ENCODE measurements around the gene PIGW. TPM values are rescaled to one million over a fixed set of nuclear protein-coding genes. Genes with fewer than 3 reads are reported as not detected.

Gene PIGW
- total and polyA plus RNA-seq, 2 of the 8 experiments (the other 6 are each of a cell fraction or from before 2014, with no cell fraction given), result 12.1 to 28.9 TPM

GRCh38 chr17:36575028-36575427 lies 40.2 kb downstream of the PIGW start (continued):
- no peak for TF ChIP-seq SIN3A (conservative IDR thresholded peaks at IDR 0.05 in 1 of 2, IDR thresholded peaks at IDR 0.05 in 1 of 2; ENCODE audit: low read depth in 1 of 2, low read length in 2 of 2)
- TF ChIP-seq POLR2A (IDR thresholded peaks at IDR 0.05; ENCODE audit: control extremely low read depth in 1 of 2, low read depth in 2 of 2, low read length in 2 of 2), result no peak
- TF ChIP-seq BRCA1 (IDR thresholded peaks at IDR 0.05; ENCODE audit: low read depth, low read length), result no peak
- TF ChIP-seq CBX8 (IDR thresholded peaks at IDR 0.05; ENCODE audit: borderline replicate concordance, low read depth, low read length), result no peak
- no peak for TF ChIP-seq RBBP5 (IDR thresholded peaks at IDR 0.05; ENCODE audit: borderline replicate concordance, low read depth, low read length)
- no peak for TF ChIP-seq RFX5 (IDR thresholded peaks at IDR 0.05; ENCODE audit: borderline replicate concordance, low read depth, low read length)

Measured in H1 (cell line).